Right ventricle myocardium superior (tissue), 1 donor: Measurements from ENCODE around the gene CARD19. TPM values are rescaled to one million over a fixed set of nuclear protein-coding genes. Genes with fewer than 3 reads are reported as not detected.
"Not testable (repeated sequence)": the region's sequence is repeated elsewhere in the genome, so short reads cannot be mapped to it uniquely, and the experiment has no call there.

ENCODE experiments used
- ATAC-seq: fragments of 200-7000 bp; cut with Tn5 transposase; one replicate; pipeline ENCODE4 v1.9.1; 2020; ENCODE audit warnings: mild to moderate bottlenecking; ENCODE audit not compliant: poor library complexity
- DNase-seq: peaks from one replicate; pipeline ENCODE4 v3.0.0-alpha.2; 2020
- intact Hi-C: fragments of 100-400 bp; cut with DNase I; formaldehyde crosslinking; loops from one replicate; pipeline ENCODE4 v1.11.2; 2022
- total RNA-seq: library from RNA; stranded (reverse); fragmentation: NEBNext Ultra II Directional; extraction: Animal tissue kit (Norgen Biotek cat#: 25700); gene quantifications from one replicate; pipeline ENCODE4 v1.2.1, GENCODE V29; 2021
- donor health status: DM: no; HTN: yes; CAD: no; lungs with severe emphysema.

CARD19 gene
- total RNA-seq, 1 donor from 2014 or later: 27.5 TPM

DNA sequence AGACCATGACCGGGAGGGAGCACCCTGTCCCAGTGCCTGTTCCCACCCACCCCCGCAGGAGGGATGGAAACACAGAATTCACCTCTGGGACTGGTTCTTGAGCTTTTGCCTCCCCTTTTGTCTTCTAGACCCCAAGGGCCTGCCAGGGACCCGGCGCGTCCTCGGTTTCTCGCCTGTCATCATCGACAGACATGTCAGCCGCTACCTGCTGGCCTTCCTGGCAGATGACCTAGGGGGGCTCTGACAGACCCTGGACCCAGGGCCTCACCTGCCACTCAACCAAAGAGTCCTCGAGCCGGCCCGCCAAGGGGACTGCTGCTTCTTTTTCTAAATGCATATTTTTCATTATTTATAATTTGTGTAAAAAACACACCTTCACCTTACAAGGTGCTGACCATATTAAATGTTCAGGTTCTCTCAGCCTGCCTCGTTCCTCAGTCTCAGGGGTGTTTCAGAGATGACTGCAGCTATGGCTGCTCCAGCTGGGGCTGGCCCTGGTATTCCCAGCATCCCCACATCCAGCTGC, 16.9 kb downstream of the CARD19 start:
- DNase-seq (peak; percentile 35), ATAC-seq (no peak)
- intact Hi-C loops: no loop called here

DNA sequence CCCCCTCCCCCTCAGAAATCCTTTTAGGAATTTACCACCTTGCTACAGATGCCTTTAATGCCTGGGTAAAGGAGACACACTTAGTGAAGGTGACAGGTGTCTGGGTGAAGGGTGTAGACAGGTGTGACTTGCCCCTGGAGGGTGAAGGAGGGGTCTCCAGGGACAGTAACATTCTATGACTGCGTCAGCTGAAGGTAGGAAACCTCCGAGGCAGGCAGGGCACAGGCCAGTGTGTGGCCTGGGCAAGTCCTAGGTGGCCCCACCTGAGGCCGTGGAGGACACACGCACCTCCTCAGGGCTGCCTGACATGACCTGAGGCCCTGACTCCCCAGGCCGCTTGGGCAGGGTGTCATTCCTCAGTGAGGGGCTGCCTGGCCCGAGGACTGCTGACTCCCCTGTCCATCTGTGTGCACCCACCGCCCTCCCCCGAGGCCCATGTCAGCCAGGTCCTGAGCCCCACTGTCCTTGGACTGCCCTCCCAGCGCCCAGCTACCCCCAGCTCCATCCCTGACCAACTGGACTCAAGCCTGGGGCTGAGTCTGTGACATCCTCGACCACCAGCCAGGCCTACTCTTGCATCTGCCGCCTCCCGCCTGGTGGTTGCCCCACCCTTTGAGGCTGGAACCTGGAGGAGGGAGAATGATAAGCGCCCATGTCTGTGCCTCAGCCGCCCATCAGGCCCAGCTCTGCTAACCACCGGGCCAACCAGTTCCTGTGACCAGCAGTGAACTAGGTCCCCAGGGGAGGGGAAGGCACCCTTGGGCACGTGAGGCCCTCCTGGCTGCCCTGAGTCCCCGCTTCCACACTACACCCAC, 18.4 kb downstream of the CARD19 start:
- ATAC-seq (no peak), DNase-seq (peak; percentile 44)
- intact Hi-C loops: no loop called here

DNA sequence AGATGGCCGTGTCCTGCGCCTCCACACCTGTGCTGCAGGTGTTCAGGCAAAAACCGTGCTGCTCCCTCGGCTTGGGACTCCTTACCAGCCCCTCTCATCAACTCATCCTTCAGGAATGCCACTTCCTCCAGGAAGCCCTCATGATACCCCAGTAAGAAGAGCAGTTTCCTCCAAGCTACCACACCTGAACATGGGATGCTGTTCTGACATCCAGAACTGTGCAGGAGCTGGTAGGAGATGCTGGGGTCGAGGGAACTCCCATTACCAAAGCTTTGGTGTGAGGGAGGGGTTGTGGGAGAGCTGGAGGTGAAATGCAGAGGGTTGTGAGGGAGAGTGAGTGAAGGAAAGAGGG, 18.9 kb downstream of the CARD19 start:
- ATAC-seq (no peak), DNase-seq (no peak)
- intact Hi-C loops: no loop called here

DNA sequence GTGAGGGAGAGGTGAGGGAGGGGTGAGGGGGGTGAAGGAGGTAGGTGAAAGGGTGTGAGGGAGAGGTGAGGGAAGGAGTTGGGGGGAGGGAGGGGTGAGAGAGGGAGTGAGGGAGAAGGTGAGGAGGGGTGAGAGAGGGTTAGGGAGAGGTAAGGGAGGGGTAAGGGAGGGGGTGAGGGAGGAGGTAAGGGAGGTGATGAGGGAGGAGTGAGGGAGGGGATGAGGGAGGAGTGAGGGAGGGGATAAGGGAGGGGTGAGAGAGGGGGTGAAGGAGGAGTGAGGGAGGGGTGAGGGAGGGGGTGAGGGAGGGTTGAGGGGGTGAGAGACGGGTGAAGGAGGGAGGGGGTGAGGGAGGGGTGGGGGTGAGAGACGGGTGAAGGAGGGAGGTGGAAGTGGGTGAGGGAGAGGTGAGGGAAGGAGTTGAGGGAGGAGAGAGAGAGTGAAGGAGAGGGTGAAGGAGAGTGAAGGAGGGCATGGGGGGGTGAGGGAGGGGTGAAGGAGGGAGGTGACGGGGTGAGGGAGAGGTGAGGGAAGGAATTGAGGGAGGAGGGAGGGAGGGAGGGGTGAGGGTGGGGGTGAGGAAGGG, 19.6 kb downstream of the CARD19 start:
- intact Hi-C loops: no loop called here
- DNase-seq: no peak
- no peak for ATAC-seq

DNA sequence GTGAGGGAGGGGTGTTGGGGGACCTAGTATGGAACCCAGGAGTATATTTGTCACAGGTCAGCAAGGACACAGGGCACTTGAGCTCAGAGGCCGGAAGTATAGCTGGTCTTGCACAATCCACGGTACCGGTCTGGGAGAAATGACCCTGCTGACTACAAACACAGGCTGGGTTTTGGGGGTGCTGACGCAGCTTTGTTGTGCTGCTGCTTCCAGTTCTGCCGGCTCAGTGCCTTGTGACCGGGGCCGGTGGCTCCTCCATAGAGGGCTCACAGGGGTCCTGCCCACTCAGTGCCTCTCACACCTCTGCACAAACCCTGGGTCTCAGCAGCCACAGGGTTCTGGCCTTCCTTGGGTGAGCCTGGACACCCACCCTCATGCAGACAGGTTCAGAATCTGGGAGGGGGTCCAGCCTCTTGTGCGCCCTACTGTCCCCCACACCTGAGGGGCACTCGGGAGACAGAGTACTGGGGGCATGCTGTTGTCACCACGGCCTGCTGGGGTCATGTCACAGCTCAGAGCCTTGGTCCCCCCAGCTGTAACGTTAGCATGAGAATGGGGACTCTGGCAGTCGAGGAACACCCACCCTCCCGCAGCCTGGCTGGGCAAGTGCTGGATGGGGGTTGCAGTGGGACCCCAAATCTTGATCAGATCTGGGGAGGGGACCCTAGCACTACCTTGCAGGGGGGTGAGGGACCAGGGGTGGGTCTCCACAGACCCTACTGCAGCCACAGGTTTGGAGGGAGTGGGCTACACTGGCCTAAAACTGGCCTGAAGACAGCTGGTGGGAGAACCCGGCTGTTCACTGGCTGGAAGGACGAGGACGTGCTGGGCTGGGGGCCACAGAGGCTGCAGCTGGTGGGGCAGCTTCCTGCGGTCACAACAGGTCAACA, 20.3 kb downstream of the CARD19 start:
- intact Hi-C loops: no loop called here
- peak; percentile 54 for ATAC-seq
- peak; percentile 86 for DNase-seq

DNA sequence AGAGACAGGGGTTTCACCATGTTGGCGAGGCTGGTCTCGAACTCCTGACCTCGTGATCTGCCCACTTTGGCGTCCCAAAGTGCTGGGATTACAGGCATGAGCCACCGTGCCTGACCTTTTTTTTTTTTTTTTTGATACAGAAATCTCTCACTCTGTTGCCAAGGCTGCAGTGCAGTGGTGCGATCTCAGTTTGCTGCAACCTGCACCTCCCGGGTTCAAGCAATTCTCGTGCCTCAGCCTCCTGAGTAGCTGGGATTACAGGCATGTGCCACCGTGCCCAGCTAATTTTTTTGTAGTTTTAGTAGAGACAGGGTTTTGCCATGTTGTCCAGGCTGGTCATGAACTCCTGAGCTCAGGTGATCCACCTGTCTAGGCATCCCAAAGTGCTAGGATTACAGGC, 21.5 kb downstream of the CARD19 start:
- ATAC-seq, DNase-seq, intact Hi-C loops: not testable (repeated sequence)

DNA sequence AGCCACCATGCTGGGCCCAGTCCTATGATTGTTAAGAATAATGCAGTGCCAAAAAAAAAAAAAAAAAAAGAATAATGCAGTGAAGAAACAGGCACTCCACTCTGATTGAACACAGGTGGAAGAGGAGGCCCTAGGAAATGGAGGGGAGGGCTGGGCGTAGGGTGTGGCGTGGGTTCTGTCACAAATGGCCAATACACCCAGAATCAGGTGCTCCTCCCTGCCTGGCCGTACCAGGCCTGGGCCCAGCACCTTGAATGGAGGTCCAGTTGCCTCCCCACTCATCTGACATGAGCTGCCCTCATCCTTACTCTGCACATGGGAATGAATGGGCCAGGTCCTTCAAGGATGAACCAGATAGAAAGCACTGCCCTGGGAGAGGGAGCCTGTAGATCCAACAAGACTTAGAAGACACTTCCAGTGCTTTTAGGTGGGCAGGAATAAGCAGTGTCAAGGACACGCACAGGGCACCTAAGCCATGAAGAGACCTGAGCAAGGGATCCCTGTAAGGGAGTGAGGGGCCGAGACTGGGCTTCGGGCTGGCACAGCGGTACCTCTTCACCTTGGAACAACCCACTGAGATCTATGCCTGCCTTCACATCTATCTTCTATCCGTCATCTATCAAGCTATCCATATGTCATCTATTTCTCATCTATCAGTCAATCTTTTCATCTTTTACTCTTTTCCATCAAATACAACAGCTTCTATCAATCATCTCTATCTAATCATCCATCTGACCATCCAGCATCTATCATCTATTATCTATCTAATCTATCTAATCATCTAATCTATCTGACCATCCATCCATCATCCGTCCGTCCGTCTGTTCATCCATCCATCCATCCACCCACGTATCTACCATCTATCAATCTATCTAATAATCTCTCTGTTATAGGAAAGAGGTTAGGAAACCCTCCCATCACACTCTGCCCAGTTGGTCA, 22.2 kb downstream of the CARD19 start:
- intact Hi-C loops: no loop called here
- ATAC-seq (no peak), DNase-seq (peak; percentile 18)

DNA sequence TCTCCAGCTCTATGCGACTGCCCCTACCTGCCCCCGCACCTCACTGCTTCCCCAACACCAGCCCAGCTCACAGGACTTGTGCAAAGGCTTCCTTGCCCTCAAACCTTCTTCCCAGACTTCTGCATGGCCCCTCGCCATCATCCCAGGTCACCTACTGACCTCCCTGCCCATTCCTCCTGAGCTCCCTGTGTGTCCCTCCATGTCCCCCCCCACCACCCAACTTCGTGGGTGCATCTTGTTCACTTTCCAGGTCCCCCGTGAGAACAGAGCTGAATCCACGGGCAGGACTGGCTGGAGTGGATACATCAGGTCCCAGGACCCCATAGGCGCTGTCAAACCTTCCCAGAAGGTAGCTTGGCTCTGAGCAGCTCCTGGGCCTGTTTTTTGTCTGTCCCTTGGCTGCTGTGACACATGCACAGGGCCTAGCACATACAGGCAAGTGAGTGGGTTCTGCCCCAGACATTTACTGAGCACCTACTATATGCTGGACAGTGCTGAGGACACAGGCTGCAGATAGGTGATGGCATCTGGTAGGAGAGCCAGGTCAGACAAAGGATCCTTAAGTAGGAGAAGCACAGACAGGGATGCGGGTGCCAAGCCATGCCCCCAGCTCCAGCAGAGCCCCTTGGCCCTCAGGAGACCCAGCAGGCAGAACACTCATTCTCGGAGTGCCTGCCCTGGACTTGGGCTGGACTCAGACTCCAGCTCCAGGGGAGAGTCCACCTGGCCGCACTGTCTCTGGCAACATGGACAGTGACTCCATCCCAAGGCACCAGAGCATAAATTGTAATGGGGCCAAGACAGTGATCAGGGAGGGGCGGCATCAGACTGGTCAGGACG, 23.1 kb downstream of the CARD19 start:
- DNase-seq (peak; percentile 23), ATAC-seq (no peak)
- intact Hi-C loops: no loop called here

DNA sequence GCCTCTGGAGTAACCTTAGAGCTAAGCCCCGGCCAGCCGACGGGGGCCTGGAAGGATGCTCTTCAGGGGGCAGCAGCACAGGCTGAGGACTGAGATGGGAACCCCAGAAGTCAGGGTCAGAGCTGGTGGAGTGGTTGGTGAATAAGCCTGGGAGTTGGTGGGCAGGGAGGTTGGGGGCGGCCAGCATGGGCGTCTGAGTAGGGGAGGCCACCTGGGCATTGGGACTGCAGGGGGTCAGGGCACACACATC, 23.6 kb downstream of the CARD19 start:
- no peak for DNase-seq
- no peak for ATAC-seq
- intact Hi-C loops: no loop called here

DNA sequence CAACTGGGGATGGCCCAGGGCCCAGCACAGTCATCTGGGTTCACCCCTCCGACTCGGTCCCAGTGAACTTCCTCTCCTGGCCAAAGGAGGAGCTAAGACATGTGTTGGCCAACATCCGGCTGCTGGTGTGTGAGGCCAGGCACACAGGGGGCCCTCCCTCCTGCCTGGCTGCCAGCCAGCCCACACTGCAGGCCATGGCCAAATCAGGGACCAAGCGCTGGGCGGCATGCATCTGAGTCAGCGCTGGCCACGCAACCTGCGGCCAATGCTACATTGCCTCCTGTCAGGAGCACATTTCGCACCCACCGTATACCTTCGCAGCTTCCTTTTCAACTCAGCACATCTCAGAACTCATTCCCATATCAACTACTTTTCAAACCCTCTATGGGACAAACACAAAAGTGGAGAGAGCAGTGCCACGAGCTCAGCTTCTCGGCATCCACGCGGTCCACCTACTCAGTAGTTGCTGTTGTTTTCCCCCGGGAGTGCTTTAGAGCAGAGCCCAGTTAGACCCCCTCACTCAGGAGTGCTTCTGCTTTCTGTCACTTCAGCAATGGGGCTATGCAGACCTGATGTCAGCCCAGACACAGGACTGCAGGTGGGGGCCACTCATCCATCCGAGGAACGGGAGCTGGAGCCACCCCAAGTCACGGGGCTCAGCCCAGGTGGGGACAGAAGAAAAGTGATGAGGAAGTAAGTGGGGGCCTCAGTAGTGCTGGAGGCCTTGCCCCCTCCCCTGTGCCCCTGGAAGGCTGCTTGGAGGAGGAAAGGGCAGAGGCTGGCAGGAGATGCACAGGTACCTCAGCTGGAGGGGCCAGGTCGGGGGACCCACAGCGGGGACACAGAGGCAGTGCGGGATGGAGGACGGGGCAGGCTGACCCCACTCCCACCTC, 24.2 kb downstream of the CARD19 start:
- ATAC-seq (peak; percentile 92), DNase-seq (peak; percentile 97)
- intact Hi-C loops: no loop called here

DNA sequence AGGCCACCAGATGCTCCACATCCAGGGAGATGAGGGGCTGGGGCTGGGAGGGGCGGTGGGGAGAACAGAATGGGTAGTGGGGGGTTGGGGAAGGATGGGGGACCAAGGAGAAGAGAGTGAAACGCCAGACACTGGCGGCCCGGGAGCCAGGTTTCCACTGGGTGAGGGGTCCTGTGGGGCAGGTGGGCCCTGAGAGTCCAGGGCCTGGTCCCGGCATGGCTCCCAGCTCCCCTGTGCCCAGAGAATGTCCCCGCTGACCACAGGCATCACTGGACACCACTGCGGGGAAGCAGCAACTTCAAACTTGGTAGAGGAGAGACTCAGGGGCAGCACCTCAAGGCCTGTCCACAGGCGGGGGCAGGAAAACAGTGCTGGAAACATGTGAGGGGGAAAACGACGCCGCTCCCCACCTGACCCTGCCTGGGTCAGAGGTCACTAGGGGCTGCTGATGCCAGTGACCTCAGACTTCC, 24.9 kb downstream of the CARD19 start:
- DNase-seq (peak; percentile 41), ATAC-seq (no peak)
- intact Hi-C loops: no loop called here

- intact Hi-C loops: no loop called here
- ATAC-seq (no peak), DNase-seq (peak; percentile 29)
Measured at GRCh38 chr9:93121316-93122241, 25.6 kb downstream of the CARD19 start.

- ATAC-seq (no peak), DNase-seq (peak; percentile 32)
- intact Hi-C loops: no loop called here
Measured at GRCh38 chr9:93122721-93123221, 26.8 kb downstream of the CARD19 start.

DNA sequence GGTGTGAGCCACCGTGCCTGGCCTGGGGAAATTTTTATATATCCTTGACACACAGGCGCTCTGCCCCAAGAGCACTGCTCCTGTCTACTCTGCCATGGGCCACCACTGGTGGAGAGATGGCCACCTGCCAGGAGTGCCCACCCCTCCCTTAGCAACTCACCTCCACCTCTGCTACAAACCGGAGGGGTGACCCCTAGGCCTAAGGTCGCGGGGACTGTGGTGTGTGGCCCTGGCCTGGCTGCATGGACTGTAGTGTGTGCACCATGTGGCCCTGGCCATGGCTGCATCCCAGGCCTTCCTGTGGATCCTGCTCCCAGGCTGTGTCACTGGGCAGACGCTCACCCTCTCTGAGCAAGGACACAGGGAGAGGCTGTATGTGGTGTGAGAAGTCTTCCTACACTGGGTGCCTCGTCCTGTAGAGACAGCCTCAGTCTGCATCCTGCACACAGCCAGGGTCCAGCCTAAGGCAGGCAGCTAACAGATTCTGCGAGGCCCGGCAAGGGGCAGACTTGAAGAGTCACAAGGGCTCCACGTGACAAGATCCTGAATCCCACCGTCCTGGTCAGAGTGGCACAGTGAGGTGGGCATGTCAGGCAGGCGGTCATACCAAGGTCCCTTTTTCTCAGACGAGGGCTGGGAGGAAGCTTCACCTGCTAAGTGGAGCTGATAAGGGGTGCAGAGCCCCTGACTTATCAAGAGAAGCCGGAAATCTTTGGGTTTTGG, 27.7 kb downstream of the CARD19 start:
- ATAC-seq (no peak), DNase-seq (peak; percentile 32)
- intact Hi-C loops: no loop called here

GRCh38 chr9:93124793-93125192, 28.8 kb downstream of the CARD19 start:
- intact Hi-C loops: no loop called here
- DNase-seq (peak; percentile 37), ATAC-seq (no peak)
